Naive B cell (primary cell): ENCODE data around the gene MRPS33. TPM values are rescaled to one million over a fixed set of nuclear protein-coding genes. Genes with fewer than 3 reads are reported as not detected.
"Not testable (repeated sequence)": the region's sequence is repeated elsewhere in the genome, so short reads cannot be mapped to it uniquely, and the experiment has no call there.

ENCODE experiments used
- ATAC-seq, 2 donors: fragments of 150-1000 bp; cut with Tn5 transposase; 2 replicates each; pipeline ENCODE4 v1.10.0; 2021; ENCODE audit warnings: low read depth in 2 of 2, mild to moderate bottlenecking in 2 of 2, moderate library complexity in 2 of 2
- DNase-seq: peaks from one replicate; pipeline ENCODE4 v3.0.0; 2022
- H3K27ac Mint-ChIP-seq, 6 donors: one replicate each; pipeline ENCODE4 v1.8.0; 2020 to 2022; ENCODE audit warnings: mild to moderate bottlenecking in 6 of 6, mixed read lengths in 6 of 6, moderate library complexity in 5 of 6, inconsistent platforms in 2 of 6
- H3K27me3 Mint-ChIP-seq, 3 donors: one replicate each; pipeline ENCODE4 v1.8.0; 2021 to 2022; ENCODE audit warnings: mixed read lengths in 3 of 3, mild to moderate bottlenecking in 1 of 3
- H3K36me3 Mint-ChIP-seq, 2 donors: one replicate each; pipeline ENCODE4 v1.8.0; 2020 to 2022; ENCODE audit warnings: mixed read lengths in 2 of 2, inconsistent platforms in 1 of 2, mild to moderate bottlenecking in 1 of 2
- H3K4me1 Mint-ChIP-seq, 3 donors: one replicate each; pipeline ENCODE4 v1.8.0; 2020 to 2022; ENCODE audit warnings: mixed read lengths in 3 of 3, inconsistent platforms in 1 of 3, mild to moderate bottlenecking in 1 of 3, moderate library complexity in 1 of 3
- H3K4me3 Mint-ChIP-seq, 8 donors: one replicate each; pipeline ENCODE4 v1.8.0; 2020 to 2022; ENCODE audit warnings: mild to moderate bottlenecking in 8 of 8, mixed read lengths in 8 of 8, moderate library complexity in 8 of 8, inconsistent platforms in 2 of 8
- H3K9me3 Mint-ChIP-seq, 7 donors: one replicate each; pipeline ENCODE4 v1.8.0; 2020 to 2022; ENCODE audit warnings: mixed read lengths in 7 of 7, mild to moderate bottlenecking in 5 of 7, inconsistent platforms in 2 of 7, moderate library complexity in 1 of 7
- polyA plus RNA-seq, 6 donors: library from polyadenylated mRNA; unstranded; fragments of 300-500 nt; fragmentation: Illumina TruSeq; gene quantifications; one replicate each; pipeline ENCODE4 v1.2.3, GENCODE V29; 2021; ENCODE audit warnings: low read depth in 6 of 6

Gene MRPS33
- polyA plus RNA-seq = 10 to 100 TPM; 39.2 to 69.1 (median 50.1) TPM

DNA sequence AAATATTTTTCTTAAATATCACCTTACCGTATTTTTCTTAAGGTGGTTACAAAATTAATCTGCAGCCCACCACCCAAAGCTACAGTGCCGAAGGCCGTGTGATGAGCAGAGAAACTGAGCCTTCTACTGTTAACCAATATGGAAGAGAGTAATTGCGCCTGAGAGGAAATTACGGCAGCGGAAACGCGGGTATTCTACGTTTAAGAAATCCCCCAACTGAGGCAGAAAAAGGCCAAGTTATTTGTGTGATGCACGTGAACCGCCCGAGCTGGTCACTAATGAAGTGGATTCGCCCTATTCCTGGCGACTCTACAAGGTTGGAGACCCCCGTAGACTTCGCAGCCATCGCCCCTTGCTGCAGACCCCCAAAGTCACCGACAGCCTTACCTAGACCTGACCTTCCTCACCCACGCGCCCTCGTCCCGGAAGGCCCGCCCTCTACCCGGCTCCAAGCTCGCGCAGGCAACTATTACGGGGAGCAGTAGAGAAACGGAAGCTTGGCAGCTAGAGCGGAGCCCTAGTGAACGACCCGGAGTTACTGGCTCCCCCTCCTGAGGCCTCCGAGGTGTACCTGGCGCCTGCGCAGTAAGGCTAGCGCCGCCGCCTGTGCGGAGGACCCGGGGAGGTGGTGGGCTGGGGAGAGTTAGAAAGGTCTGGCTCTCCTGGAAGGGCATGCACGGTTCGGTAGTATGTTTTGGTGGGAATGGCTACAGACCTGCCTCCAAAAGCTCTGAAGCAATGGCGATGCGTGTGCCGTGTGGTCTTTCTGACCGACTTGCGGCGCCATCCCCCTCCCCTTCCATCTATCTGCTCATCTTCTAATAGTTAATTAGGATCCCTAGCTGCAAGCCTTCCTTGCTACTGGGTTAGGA is at the start of gene MRPS33:
TSS of gene MRPS33 (minus strand) at position 429 of the 872 bp plus-strand sequence. CDS start 4,319 bp downstream, outside the sequence.
- peak within 1 kb of the TSS; percentile 100 for H3K27ac Mint-ChIP-seq
- DNase-seq = peak; percentile 93
- peaks cover 18 to 27% (median 23%) of the 10 kb centered on the region in 3 donors for H3K4me1 Mint-ChIP-seq
- peaks cover 10 to 29% (median 27%) of the 10 kb centered on the region in 3 donors for H3K27me3 Mint-ChIP-seq
- H3K4me3 Mint-ChIP-seq = peak within 1 kb of the TSS; percentile 92 to 100 (median 99)
- ATAC-seq = peak; percentile 93
- peaks cover 0 to 9% (median 4%) of the 10 kb centered on the region in 7 donors for H3K9me3 Mint-ChIP-seq
- H3K36me3 Mint-ChIP-seq = peaks cover 0 to 9% of the 10 kb centered on the region in 2 donors

DNA sequence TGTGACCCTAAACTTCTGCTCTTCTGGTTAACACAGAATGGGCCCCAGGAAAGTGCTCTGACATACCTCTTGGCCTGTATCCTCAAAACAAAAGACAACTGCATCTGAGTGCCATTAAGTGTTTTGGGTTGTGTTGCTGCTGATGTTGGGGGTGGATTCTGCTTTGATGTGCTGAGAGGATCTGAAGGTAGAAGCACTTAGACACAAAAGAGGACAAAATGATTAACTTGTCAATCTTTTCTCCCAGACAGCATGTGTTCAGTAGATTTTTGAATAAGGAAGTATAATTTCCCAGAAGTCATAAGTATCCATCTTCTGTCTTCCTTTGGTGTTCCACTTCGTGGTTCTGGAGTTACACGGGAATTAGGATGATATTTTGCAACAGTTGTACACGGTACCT is 43.0 kb upstream of the MRPS33 start:
- DNase-seq (no peak), ATAC-seq (no peak)
- Mint-ChIP-seq H3K9me3 (peaks cover 2 to 29% (median 21%) of the 10 kb centered on the region in 7 donors), H3K4me3 (no peak overlapping the region), H3K27ac (no peak overlapping the region), H3K4me1 (peaks cover 0 to 4% (median 0%) of the 10 kb centered on the region in 3 donors), H3K36me3 (peaks cover 0 to 7% of the 10 kb centered on the region in 2 donors), H3K27me3 (peaks cover 24 to 37% (median 28%) of the 10 kb centered on the region in 3 donors)

DNA sequence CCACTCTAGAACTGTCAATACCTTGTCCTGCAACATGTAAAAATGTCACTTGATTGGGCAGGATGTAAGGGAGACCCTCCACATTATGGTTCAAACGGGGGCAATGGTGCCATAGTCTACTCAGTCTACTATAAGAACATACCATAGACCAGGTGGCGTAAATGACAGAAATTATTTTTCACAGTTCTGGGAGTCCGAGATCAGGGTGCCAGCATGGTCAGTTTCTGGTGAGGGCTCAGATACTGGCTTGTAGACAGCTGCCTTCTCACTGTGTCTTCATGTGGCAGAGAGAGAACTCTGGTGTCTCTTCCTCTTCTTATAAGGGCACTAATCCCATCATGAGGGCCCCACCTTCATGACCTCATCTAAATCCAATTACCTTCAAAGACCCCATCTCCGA is 40.4 kb upstream of the MRPS33 start:
- no peak overlapping the region for H3K27ac Mint-ChIP-seq
- peaks cover 2 to 29% (median 19%) of the 10 kb centered on the region in 7 donors for H3K9me3 Mint-ChIP-seq
- peaks cover 0 to 7% of the 10 kb centered on the region in 2 donors for H3K36me3 Mint-ChIP-seq
- H3K4me1 Mint-ChIP-seq = peaks cover 0 to 4% (median 0%) of the 10 kb centered on the region in 3 donors
- DNase-seq = no peak
- H3K27me3 Mint-ChIP-seq = peaks cover 39 to 45% (median 40%) of the 10 kb centered on the region in 3 donors
- H3K4me3 Mint-ChIP-seq = no peak overlapping the region
- no peak for ATAC-seq

DNA sequence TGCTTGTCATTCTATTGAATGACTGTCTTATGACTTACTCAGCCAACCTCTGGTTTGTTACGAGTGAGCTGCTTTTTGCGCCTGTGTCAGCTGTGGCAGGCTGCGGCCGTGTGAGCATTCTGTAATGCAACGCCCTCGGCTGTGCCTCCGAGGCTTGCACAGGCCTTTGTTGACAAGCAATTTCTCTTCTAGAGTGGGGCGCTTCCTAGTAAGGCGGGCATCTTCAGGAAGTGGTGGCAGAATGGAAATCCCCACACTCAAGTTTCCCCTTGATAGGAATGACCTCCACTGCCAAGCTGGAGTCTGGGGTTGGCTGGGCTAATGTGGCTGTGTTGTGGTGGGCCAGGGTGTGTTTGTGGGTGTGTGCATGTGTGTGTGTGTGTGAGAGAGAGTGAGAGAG is 38.9 kb upstream of the MRPS33 start:
- ATAC-seq (peak; percentile 9 to 20), DNase-seq (no peak)
- peaks cover 46 to 58% (median 52%) of the 10 kb centered on the region in 3 donors for H3K27me3 Mint-ChIP-seq
- peak overlapping the region in 1 of 6 donors; percentile 21 for H3K27ac Mint-ChIP-seq
- peaks cover 2 to 29% (median 19%) of the 10 kb centered on the region in 7 donors for H3K9me3 Mint-ChIP-seq
- peaks cover 0 to 7% of the 10 kb centered on the region in 2 donors for H3K36me3 Mint-ChIP-seq
- H3K4me1 Mint-ChIP-seq = peaks cover 0 to 4% (median 0%) of the 10 kb centered on the region in 3 donors
- H3K4me3 Mint-ChIP-seq = no peak overlapping the region

DNA sequence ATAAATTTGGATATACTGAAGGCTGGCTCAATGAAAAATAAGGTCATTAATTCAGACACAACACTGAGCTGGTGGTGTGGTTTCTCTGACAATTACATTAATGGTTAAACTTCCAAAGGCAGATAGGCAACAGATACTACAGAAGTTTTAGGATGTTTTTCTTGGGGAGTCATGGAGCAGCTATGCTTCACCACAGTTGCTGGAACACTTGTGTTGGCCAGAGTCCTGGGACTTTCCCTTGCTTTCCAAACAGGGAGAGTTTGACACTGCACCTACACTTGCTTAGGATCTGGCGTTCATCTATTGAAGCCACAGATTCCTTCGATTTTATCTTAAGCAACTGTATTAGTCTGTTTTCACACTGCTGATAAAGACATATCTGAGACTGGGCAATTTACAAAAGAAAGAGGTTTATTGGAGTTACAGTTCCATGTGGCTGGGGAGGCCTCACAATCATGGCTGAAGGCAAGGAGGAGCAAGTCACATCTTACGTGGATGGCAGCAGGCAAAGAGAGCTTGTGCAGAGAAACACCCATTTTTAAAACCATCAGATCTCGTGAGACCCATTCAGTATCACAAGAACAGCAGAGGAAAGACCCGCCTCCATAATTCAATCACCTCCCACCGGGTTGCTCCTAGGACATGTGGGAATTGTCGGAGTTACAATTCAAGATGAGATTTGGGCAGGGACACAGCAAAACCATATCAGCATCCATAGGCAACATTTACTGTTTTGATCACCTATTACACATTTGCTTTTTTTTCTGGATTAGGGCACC is 31.3 kb upstream of the MRPS33 start:
- DNase-seq = no peak
- Mint-ChIP-seq H3K36me3 (no peaks in the 10 kb centered on the region), H3K4me1 (no peaks in the 10 kb centered on the region), H3K27me3 (peaks cover 18 to 52% (median 37%) of the 10 kb centered on the region in 3 donors), H3K27ac (no peak overlapping the region), H3K4me3 (no peak overlapping the region), H3K9me3 (peaks cover 0 to 16% (median 6%) of the 10 kb centered on the region in 7 donors)
- ATAC-seq = no peak

DNA sequence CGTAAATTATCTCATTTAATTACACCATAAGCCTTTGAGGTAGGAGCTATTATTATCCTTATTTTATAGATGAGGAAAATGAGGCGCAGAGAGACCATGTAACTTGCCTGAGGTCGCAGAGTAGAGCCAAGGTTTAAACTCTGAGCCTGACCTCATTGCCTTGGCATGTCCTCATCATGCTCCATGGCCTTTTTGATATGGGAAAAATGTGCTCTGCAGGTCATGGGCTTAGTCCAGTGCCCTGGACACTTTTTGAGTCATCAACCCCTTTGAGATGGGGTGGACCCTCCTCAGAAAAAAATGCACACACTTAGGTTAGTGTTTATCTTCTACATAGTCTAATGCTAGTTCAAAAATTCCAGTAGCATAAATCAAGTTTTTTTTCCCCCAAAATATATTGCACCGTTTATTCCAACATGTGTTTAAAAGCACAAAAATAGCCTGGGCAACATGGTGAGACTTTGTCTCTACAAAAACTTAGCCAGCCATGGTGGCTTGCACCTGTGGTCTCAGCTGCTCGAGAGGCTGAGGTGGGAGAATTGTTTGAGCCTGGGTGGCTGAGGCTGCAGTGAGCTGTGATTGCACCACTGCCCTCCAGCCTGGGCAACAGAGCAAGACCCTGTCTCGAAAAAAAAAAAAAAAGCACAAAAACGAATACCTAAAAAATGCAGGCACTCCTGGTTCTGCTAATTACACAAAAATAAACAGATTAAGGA is 30.5 kb upstream of the MRPS33 start:
- ATAC-seq (no peak), DNase-seq (no peak)
- peaks cover 0 to 18% (median 6%) of the 10 kb centered on the region in 7 donors for H3K9me3 Mint-ChIP-seq
- peaks cover 17 to 48% (median 30%) of the 10 kb centered on the region in 3 donors for H3K27me3 Mint-ChIP-seq
- no peaks in the 10 kb centered on the region for H3K4me1 Mint-ChIP-seq
- no peaks in the 10 kb centered on the region for H3K36me3 Mint-ChIP-seq
- H3K4me3 Mint-ChIP-seq = no peak overlapping the region
- no peak overlapping the region for H3K27ac Mint-ChIP-seq

DNA sequence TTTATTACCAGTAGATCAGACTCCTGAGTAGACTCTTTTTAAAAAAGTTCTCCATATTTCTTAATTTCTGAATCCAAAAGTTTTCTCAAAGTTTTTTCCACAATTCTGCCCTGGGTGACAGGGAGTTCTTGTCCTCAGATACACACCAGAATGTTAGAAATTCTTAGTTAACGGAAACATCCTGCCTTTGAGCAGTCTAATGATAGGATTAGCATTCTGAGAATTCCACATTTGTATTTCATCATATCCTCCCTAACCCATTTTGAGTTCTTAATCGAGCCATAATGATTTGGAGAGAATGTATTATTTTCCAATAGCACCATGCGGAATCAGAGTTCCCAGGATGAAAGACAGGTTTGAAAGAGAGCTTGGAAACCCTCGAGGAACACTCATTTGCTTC is 28.9 kb upstream of the MRPS33 start:
- no peak for ATAC-seq
- H3K27me3 Mint-ChIP-seq = peaks cover 9 to 44% (median 25%) of the 10 kb centered on the region in 3 donors
- DNase-seq = no peak
- no peaks in the 10 kb centered on the region for H3K36me3 Mint-ChIP-seq
- no peak overlapping the region for H3K27ac Mint-ChIP-seq
- H3K4me3 Mint-ChIP-seq = no peak overlapping the region
- no peaks in the 10 kb centered on the region for H3K4me1 Mint-ChIP-seq
- peaks cover 0 to 27% (median 12%) of the 10 kb centered on the region in 7 donors for H3K9me3 Mint-ChIP-seq

DNA sequence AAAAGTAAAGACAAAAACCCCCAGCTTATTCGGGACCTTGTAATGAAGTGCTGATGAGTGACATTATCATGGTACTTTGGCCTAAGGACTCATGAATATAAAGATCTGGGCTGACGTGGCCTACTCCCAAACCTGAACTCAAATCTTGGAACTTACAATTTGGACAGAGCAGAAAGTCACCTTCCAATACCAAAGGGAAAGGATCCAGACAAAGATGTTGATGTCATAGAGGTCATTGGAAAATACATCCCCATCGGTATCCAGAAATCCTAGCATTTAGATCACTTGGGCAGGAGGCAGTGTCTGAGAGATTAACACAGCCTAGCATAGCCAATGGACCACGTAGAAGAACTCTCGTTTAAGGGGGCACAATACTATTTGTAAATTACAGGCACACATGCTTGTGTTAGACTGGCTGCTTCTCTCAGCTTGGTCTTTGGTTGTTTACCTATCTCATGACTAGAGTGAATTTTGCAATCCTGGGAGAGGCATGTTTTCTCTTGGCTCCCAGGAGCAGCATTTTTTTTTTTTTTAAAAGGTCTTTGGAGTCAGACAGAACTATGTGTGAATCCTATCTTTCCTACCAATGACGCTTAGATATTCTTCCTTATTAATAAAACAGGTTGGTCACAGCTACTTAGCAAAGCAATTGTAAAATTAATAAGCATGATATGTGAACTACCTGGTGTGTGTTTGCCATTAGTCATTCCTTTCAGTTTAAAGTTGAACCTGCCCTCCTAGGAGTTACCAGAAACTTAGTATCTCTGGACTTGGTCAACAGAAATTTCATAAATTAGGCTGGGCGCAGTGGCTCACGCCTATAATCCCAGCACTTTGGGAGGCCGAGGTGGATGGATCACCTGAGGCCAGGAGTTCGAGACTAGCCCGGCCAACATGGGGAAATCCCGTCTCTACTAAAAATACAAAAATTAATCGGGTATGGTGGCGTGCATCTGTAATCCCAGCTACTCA is 27.8 kb upstream of the MRPS33 start:
- peaks cover 0 to 27% (median 12%) of the 10 kb centered on the region in 7 donors for H3K9me3 Mint-ChIP-seq
- H3K27me3 Mint-ChIP-seq = peaks cover 9 to 40% (median 25%) of the 10 kb centered on the region in 3 donors
- DNase-seq = no peak
- H3K4me3 Mint-ChIP-seq = no peak overlapping the region
- no peaks in the 10 kb centered on the region for H3K4me1 Mint-ChIP-seq
- no peaks in the 10 kb centered on the region for H3K36me3 Mint-ChIP-seq
- ATAC-seq = no peak
- peak overlapping the region in 1 of 6 donors; percentile 77 for H3K27ac Mint-ChIP-seq

DNA sequence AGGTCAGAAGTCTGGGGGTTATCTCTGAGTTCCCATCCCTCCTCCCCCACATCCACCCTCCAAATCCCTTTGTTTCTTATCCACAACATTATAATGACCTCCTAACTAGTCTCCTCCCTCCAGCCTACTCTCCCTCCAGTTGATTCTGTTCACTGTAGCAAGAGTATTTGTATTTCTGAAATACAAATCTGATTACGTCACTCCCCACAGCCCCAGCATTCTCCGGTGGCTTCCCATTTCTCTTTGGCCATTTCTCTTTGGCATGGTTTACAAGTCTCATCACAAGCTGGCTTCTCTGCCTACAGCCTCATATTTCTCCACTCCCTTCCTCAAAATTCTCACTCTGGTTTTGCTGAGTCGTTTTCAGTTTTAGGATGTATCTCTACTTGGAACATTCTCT is 24.6 kb upstream of the MRPS33 start:
- peaks cover 0 to 22% (median 9%) of the 10 kb centered on the region in 7 donors for H3K9me3 Mint-ChIP-seq
- ATAC-seq (no peak), DNase-seq (no peak)
- no peak overlapping the region for H3K4me3 Mint-ChIP-seq
- H3K27ac Mint-ChIP-seq = no peak overlapping the region
- H3K36me3 Mint-ChIP-seq = no peaks in the 10 kb centered on the region
- H3K27me3 Mint-ChIP-seq = peaks cover 9 to 30% (median 9%) of the 10 kb centered on the region in 3 donors
- no peaks in the 10 kb centered on the region for H3K4me1 Mint-ChIP-seq

DNA sequence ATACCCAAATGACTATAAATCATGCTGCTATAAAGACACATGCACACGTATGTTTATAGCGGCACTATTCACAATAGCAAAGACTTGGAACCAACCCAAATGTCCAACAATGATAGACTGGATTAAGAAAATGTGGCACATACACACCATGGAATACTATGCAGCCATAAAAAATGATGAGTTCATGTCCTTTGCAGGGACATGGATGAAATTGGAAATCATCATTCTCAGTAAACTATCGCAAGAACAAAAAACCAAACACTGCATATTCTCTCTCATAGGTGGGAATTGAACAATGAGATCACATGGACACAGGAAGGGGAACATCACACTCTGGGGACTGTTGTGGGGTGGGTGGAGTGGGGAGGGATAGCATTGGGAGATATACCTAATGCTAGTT is 23.3 kb upstream of the MRPS33 start:
- not testable (repeated sequence) for H3K4me1 Mint-ChIP-seq, H3K27ac Mint-ChIP-seq, ATAC-seq, H3K4me3 Mint-ChIP-seq, DNase-seq, H3K36me3 Mint-ChIP-seq
- peaks cover 5 to 34% (median 9%) of the 10 kb centered on the region in 3 donors for H3K27me3 Mint-ChIP-seq
- H3K9me3 Mint-ChIP-seq = peaks cover 0 to 24% (median 12%) of the 10 kb centered on the region in 7 donors

DNA sequence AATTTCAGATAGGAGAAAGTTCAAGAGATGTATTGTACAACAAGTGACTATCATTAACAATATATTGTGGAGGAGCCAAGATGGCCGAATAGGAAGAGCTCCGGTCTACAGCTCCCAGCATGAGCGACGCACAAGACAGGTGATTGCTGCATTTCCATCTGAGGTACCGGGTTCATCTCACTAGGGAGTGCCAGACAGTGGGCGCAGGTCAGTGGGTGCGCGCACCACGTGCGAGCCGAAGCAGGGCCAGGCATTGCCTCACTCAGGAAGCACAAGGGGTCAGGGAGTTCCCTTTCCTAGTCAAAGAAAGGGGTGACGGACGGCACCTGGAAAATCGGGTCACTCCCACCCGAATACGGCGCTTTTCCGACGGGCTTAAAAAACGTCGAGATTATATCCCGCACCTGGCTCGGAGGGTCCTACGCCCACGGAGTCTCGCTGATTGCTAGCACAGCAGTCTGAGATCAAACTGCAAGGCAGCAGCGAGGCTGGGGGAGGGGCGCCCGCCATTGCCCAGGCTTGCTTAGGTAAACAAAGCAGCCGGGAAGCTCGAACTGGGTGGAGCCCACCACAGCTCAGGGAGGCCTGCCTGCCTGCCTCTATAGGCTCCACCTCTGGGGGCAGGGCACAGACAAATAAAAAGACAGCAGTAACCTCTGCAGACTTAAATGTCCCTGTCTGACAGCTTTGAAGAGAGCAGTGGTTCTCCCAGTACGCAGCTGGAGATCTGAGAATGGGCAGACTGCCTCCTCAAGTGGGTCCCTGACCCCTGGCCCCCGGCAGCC is 18.0 kb upstream of the MRPS33 start:
- H3K4me1 Mint-ChIP-seq, ATAC-seq, H3K27ac Mint-ChIP-seq, H3K36me3 Mint-ChIP-seq, H3K4me3 Mint-ChIP-seq, DNase-seq: not testable (repeated sequence)
- peaks cover 32 to 52% (median 36%) of the 10 kb centered on the region in 3 donors for H3K27me3 Mint-ChIP-seq
- H3K9me3 Mint-ChIP-seq = peaks cover 8 to 21% (median 15%) of the 10 kb centered on the region in 7 donors
